SK-N-MC (cell line): Measurements from ENCODE around the gene ZNF692.

Experiments
- EZH2 ChIP-seq: fragments of 200-600 bp; sonication (generic); IDR thresholded peaks from one replicate; pipeline ENCODE4 v1.6.1; 2017; ENCODE audit warnings: antibody characterized with exemption
- FOXP2 ChIP-seq: optimal IDR thresholded peaks from 2 replicates; pipeline ENCODE3; 2011; ENCODE audit warnings: mild to moderate bottlenecking, moderate library complexity; ENCODE audit not compliant: insufficient read depth; ENCODE audit errors: extremely low read length, control extremely low read depth
- POLR2AphosphoS5 ChIP-seq: IDR thresholded peaks from 2 replicates; pipeline ENCODE4 v1.6.1; 2012; ENCODE audit warnings: mild to moderate bottlenecking, low read depth, low read length, borderline replicate concordance

GRCh38 chr1:248849637-248850036 lies 9.2 kb downstream of the ZNF692 start:
- TF ChIP-seq POLR2AphosphoS5 (no peak), EZH2 (no peak), FOXP2 (no peak)
